Hepatocyte (in vitro differentiated cells): ENCODE measurements around the gene SORD.
"Not testable (repeated sequence)": the region's sequence is repeated elsewhere in the genome, so short reads cannot be mapped to it uniquely, and the experiment has no call there.

Experiments
- EZH2 ChIP-seq: fragments of 200-600 bp; sonication (generic); IDR thresholded peaks from 2 replicates; pipeline ENCODE4 v1.6.1; 2016; ENCODE audit warnings: antibody characterized with exemption, mild to moderate bottlenecking, borderline replicate concordance
- EZH2phosphoT487 ChIP-seq: fragments of 200-600 bp; sonication (generic); IDR thresholded peaks from one replicate; pipeline ENCODE4 v1.6.1; 2018; ENCODE audit warnings: antibody characterized with exemption, mild to moderate bottlenecking, low read depth, moderate library complexity; ENCODE audit not compliant: unreplicated experiment, severe bottlenecking
- TF ChIP-seq, protein P1 (sequence below): fragments of 200-600 bp; sonication (generic); IDR thresholded peaks from 2 replicates; pipeline ENCODE4 v1.5.1; 2016; ENCODE audit warnings: antibody characterized with exemption, mild to moderate bottlenecking; ENCODE audit not compliant: poor library complexity

GRCh38 chr15:45031522-45032028 is 8.6 kb downstream of the SORD start:
- TF ChIP-seq, protein P1, sequence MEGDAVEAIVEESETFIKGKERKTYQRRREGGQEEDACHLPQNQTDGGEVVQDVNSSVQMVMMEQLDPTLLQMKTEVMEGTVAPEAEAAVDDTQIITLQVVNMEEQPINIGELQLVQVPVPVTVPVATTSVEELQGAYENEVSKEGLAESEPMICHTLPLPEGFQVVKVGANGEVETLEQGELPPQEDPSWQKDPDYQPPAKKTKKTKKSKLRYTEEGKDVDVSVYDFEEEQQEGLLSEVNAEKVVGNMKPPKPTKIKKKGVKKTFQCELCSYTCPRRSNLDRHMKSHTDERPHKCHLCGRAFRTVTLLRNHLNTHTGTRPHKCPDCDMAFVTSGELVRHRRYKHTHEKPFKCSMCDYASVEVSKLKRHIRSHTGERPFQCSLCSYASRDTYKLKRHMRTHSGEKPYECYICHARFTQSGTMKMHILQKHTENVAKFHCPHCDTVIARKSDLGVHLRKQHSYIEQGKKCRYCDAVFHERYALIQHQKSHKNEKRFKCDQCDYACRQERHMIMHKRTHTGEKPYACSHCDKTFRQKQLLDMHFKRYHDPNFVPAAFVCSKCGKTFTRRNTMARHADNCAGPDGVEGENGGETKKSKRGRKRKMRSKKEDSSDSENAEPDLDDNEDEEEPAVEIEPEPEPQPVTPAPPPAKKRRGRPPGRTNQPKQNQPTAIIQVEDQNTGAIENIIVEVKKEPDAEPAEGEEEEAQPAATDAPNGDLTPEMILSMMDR = not testable (repeated sequence)
- not testable (repeated sequence) for TF ChIP-seq EZH2, EZH2phosphoT487
